Measurements from ENCODE around the gene ARMC10.
"Not testable (repeated sequence)": the region's sequence is repeated elsewhere in the genome, so short reads cannot be mapped to it uniquely, and the experiment has no call there.

Gene ARMC10

DNA sequence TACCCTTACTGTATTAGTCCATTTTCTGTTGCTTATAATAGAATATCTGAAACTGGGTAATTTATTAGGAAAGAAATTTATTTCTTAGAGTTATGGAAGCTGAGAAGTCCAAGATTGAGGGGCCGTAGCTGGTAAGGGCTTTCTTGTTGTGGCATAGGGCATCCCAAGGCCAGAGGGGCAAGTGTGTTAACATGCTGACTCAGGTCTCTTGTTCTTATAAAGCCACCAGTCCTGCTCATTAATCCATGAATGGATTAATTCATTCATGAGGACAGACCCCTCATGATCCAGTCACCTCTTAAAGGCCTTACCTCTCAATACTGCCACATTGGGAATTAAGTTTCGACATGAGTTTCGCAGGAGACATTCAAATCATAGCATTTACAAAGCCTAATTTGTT is 2.4 kb downstream of the ARMC10 start:
- Histone ChIP-seq H3K79me2 (ENCODE audit: control insufficient read depth, insufficient read depth, low read length, poor library complexity) (peaks cover 3% of the 10 kb centered on the region), H3K23ac (ENCODE audit: low read length) (no peak overlapping the region), H2AFZ (ENCODE audit: insufficient read depth, low read length, poor library complexity) (no peak overlapping the region), H2BK12ac (ENCODE audit: low read length) (no peak overlapping the region), H2BK5ac (ENCODE audit: low read depth, low read length, poor library complexity) (no peak overlapping the region), H4K12ac (ENCODE audit: low read depth, low read length) (no peak overlapping the region), H3K9ac (ENCODE audit: low read length) (no peak overlapping the region), H3K9me3 (ENCODE audit: insufficient read depth, low read depth, low read length) (peaks cover 1% of the 10 kb centered on the region), H4K8ac (ENCODE audit: low read depth, low read length) (no peak overlapping the region), H2BK120ac (ENCODE audit: insufficient read depth, low read length, poor library complexity) (no peak overlapping the region), H3K4ac (ENCODE audit: low read depth, low read length) (no peak overlapping the region), H2AK5ac (ENCODE audit: low read length) (no peak overlapping the region), H3K27ac (ENCODE audit: low read depth, low read length) (no peak overlapping the region), H3K27me3 (ENCODE audit: insufficient read depth, low read length) (no peaks in the 10 kb centered on the region), H3K4me2 (ENCODE audit: low read length) (no peak overlapping the region), H3K4me3 (ENCODE audit: low read depth, low read length) (no peak overlapping the region), H3K14ac (ENCODE audit: low read length) (no peak overlapping the region), H3K4me1 (ENCODE audit: control insufficient read depth in 1 of 2, insufficient read depth in 2 of 2, low read length in 2 of 2) (no peaks in the 10 kb centered on the region), H3K18ac (ENCODE audit: low read length) (no peak overlapping the region), H3K79me1 (ENCODE audit: low read length) (peaks cover 4% of the 10 kb centered on the region), H3K36me3 (ENCODE audit: control insufficient read depth in 1 of 2, insufficient read depth in 2 of 2, low read length in 2 of 2) (no peaks in the 10 kb centered on the region), H4K91ac (ENCODE audit: low read depth, low read length) (no peak overlapping the region)
- no CpG with 5 or more reads among the region's 3 CpGs for WGBS (ENCODE audit: extremely low coverage, insufficient coverage, insufficient read length)
- DNase-seq: no peak

- not testable (repeated sequence) for H2BK12ac ChIP-seq (ENCODE audit: low read length); H3K27me3 ChIP-seq (ENCODE audit: insufficient read depth, low read length); H4K8ac ChIP-seq (ENCODE audit: low read depth, low read length); H2AFZ ChIP-seq (ENCODE audit: insufficient read depth, low read length, poor library complexity); H3K79me1 ChIP-seq (ENCODE audit: low read length); H3K4me3 ChIP-seq (ENCODE audit: low read depth, low read length); H3K36me3 ChIP-seq (ENCODE audit: control insufficient read depth in 1 of 2, insufficient read depth in 2 of 2, low read length in 2 of 2); H2BK120ac ChIP-seq (ENCODE audit: insufficient read depth, low read length, poor library complexity); H3K79me2 ChIP-seq (ENCODE audit: control insufficient read depth, insufficient read depth, low read length, poor library complexity); H3K27ac ChIP-seq (ENCODE audit: low read depth, low read length); H3K9ac ChIP-seq (ENCODE audit: low read length); H3K18ac ChIP-seq (ENCODE audit: low read length); H3K4me1 ChIP-seq (ENCODE audit: control insufficient read depth in 1 of 2, insufficient read depth in 2 of 2, low read length in 2 of 2); H3K4ac ChIP-seq (ENCODE audit: low read depth, low read length); H3K4me2 ChIP-seq (ENCODE audit: low read length); H2AK5ac ChIP-seq (ENCODE audit: low read length); H4K91ac ChIP-seq (ENCODE audit: low read depth, low read length); DNase-seq; H3K9me3 ChIP-seq (ENCODE audit: insufficient read depth, low read depth, low read length); H3K14ac ChIP-seq (ENCODE audit: low read length); H3K23ac ChIP-seq (ENCODE audit: low read length); H4K12ac ChIP-seq (ENCODE audit: low read depth, low read length); H2BK5ac ChIP-seq (ENCODE audit: low read depth, low read length, poor library complexity)
- WGBS (ENCODE audit: extremely low coverage, insufficient coverage, insufficient read length): no CpG with 5 or more reads among the region's 6 CpGs
Observed at GRCh38 chr7:103078226-103078625, 3.3 kb downstream of the ARMC10 start.

DNA sequence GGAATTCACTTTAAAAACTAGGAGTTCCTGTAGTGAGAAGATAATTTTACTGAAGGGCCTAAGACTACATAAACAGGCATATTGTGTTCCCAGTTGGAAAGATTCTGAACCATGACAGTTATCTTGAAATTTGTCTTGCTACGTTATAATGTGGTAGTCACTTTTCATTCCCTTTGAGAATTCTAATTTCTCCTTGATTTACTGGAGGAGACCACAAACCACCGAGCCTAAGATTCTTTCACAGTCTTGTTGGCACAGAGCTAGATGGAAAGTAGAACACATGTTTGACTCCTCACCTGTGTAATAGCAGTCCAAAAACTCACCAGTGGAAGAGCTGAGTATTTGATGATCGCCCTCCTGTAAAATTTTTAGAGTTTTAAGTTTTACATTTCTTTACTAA is 4.9 kb downstream of the ARMC10 start:
- H2BK12ac ChIP-seq (ENCODE audit: low read length): no peak overlapping the region
- no peak overlapping the region for H3K4me3 ChIP-seq (ENCODE audit: low read depth, low read length)
- H2BK120ac ChIP-seq (ENCODE audit: insufficient read depth, low read length, poor library complexity): no peak overlapping the region
- peaks cover 3% of the 10 kb centered on the region for H3K79me1 ChIP-seq (ENCODE audit: low read length)
- H3K79me2 ChIP-seq (ENCODE audit: control insufficient read depth, insufficient read depth, low read length, poor library complexity): peaks cover 3% of the 10 kb centered on the region
- H3K4me2 ChIP-seq (ENCODE audit: low read length): no peak overlapping the region
- no peak overlapping the region for H3K27ac ChIP-seq (ENCODE audit: low read depth, low read length)
- no peak for DNase-seq
- H3K14ac ChIP-seq (ENCODE audit: low read length): no peak overlapping the region
- H2AK5ac ChIP-seq (ENCODE audit: low read length): no peak overlapping the region
- H3K4me1 ChIP-seq (ENCODE audit: control insufficient read depth in 1 of 2, insufficient read depth in 2 of 2, low read length in 2 of 2): no peaks in the 10 kb centered on the region
- no peak overlapping the region for H4K91ac ChIP-seq (ENCODE audit: low read depth, low read length)
- H3K23ac ChIP-seq (ENCODE audit: low read length): no peak overlapping the region
- no peak overlapping the region for H2AFZ ChIP-seq (ENCODE audit: insufficient read depth, low read length, poor library complexity)
- no peaks in the 10 kb centered on the region for H3K27me3 ChIP-seq (ENCODE audit: insufficient read depth, low read length)
- H3K18ac ChIP-seq (ENCODE audit: low read length): no peak overlapping the region
- no peak overlapping the region for H2BK5ac ChIP-seq (ENCODE audit: low read depth, low read length, poor library complexity)
- H3K4ac ChIP-seq (ENCODE audit: low read depth, low read length): no peak overlapping the region
- no peaks in the 10 kb centered on the region for H3K9me3 ChIP-seq (ENCODE audit: insufficient read depth, low read depth, low read length)
- H4K12ac ChIP-seq (ENCODE audit: low read depth, low read length): no peak overlapping the region
- no peak overlapping the region for H4K8ac ChIP-seq (ENCODE audit: low read depth, low read length)
- WGBS (ENCODE audit: extremely low coverage, insufficient coverage, insufficient read length): no CpG with 5 or more reads among the region's 3 CpGs
- H3K36me3 ChIP-seq (ENCODE audit: control insufficient read depth in 1 of 2, insufficient read depth in 2 of 2, low read length in 2 of 2): peaks cover 2% of the 10 kb centered on the region in 2 experiments
- no peak overlapping the region for H3K9ac ChIP-seq (ENCODE audit: low read length)

DNA sequence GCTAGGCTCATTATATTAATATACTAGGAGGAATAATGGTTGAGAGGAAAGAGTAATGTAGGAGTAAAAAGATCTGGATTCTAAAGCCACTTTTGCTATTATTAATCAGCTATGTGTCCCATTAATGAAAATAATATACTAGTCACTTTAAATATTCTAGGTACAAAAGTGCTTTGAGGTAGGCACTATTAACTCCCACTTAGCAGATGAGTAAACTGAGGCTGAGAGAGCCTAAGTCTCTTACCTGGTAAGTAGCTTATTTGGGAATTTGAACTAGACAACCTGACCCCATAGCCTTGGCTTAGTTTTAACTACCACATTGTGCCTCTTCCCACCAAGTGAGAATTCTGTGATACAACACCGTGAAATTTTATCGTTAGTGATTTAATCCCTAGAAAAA is 6.0 kb downstream of the ARMC10 start:
- Histone ChIP-seq H2AK5ac (ENCODE audit: low read length) (no peak overlapping the region), H4K8ac (ENCODE audit: low read depth, low read length) (no peak overlapping the region), H3K36me3 (ENCODE audit: control insufficient read depth in 1 of 2, insufficient read depth in 2 of 2, low read length in 2 of 2) (peaks cover 2 to 3% of the 10 kb centered on the region in 2 experiments), H3K18ac (ENCODE audit: low read length) (no peak overlapping the region), H3K79me2 (ENCODE audit: control insufficient read depth, insufficient read depth, low read length, poor library complexity) (no peaks in the 10 kb centered on the region), H3K4ac (ENCODE audit: low read depth, low read length) (no peak overlapping the region), H2BK12ac (ENCODE audit: low read length) (no peak overlapping the region), H3K14ac (ENCODE audit: low read length) (no peak overlapping the region), H3K4me2 (ENCODE audit: low read length) (no peak overlapping the region), H3K27ac (ENCODE audit: low read depth, low read length) (no peak overlapping the region), H3K23ac (ENCODE audit: low read length) (no peak overlapping the region), H4K12ac (ENCODE audit: low read depth, low read length) (no peak overlapping the region), H3K4me3 (ENCODE audit: low read depth, low read length) (no peak overlapping the region), H2AFZ (ENCODE audit: insufficient read depth, low read length, poor library complexity) (no peak overlapping the region), H2BK5ac (ENCODE audit: low read depth, low read length, poor library complexity) (no peak overlapping the region), H4K91ac (ENCODE audit: low read depth, low read length) (no peak overlapping the region), H3K27me3 (ENCODE audit: insufficient read depth, low read length) (no peaks in the 10 kb centered on the region), H3K9me3 (ENCODE audit: insufficient read depth, low read depth, low read length) (no peaks in the 10 kb centered on the region), H3K4me1 (ENCODE audit: control insufficient read depth in 1 of 2, insufficient read depth in 2 of 2, low read length in 2 of 2) (no peaks in the 10 kb centered on the region), H2BK120ac (ENCODE audit: insufficient read depth, low read length, poor library complexity) (no peak overlapping the region), H3K79me1 (ENCODE audit: low read length) (no peaks in the 10 kb centered on the region), H3K9ac (ENCODE audit: low read length) (no peak overlapping the region)
- no peak for DNase-seq
- WGBS (ENCODE audit: extremely low coverage, insufficient coverage, insufficient read length): no CpG with 5 or more reads among the region's 2 CpGs
